Chondrocyte (in vitro differentiated cells): ENCODE measurements around the gene MATN3. TPM values are rescaled to one million over a fixed set of nuclear protein-coding genes. Genes with fewer than 3 reads are reported as not detected.

Source experiments
- DNase-seq: peaks from one replicate; pipeline ENCODE4 v3.0.0; 2021; ENCODE audit warnings: mixed read lengths, low spot score
- H3K27ac Mint-ChIP-seq: one replicate; pipeline ENCODE4 v1.8.0; 2021; ENCODE audit warnings: mild to moderate bottlenecking, moderate library complexity, mixed read lengths; ENCODE audit not compliant: unreplicated experiment
- H3K27me3 Mint-ChIP-seq: 2 replicates; pipeline ENCODE4 v1.8.0; 2021; ENCODE audit warnings: low read depth, mixed read lengths
- H3K36me3 Mint-ChIP-seq: 2 replicates; pipeline ENCODE4 v1.8.0; 2021; ENCODE audit warnings: low read depth, mixed read lengths
- H3K4me1 Mint-ChIP-seq: 2 replicates; pipeline ENCODE4 v1.8.0; 2021; ENCODE audit warnings: low read depth, mild to moderate bottlenecking, mixed read lengths
- H3K4me3 Mint-ChIP-seq: one replicate; pipeline ENCODE4 v1.8.0; 2021; ENCODE audit warnings: mild to moderate bottlenecking, moderate library complexity, mixed read lengths; ENCODE audit not compliant: unreplicated experiment
- H3K9me3 Mint-ChIP-seq: 2 replicates; pipeline ENCODE4 v1.8.0; 2021; ENCODE audit warnings: low read depth, mixed read lengths
- CTCF ChIP-seq: fragments of 200-600 bp; sonication (generic); IDR thresholded peaks from 2 replicates; pipeline ENCODE4 v1.5.0; 2021; ENCODE audit warnings: antibody characterized with exemption, mild to moderate bottlenecking, moderate library complexity
- total RNA-seq: library from RNA; stranded (reverse); gene quantifications from 3 replicates; pipeline ENCODE4 v1.2.1, GENCODE V29; 2021

The MATN3 gene
- total RNA-seq, 1 donor from 2014 or later = 17.0 TPM

GRCh38 chr2:20044778-20045177 lies 32.3 kb upstream of the MATN3 start:
- H3K27me3 Mint-ChIP-seq = no peaks in the 10 kb centered on the region
- no peaks in the 10 kb centered on the region for H3K9me3 Mint-ChIP-seq
- peaks cover 75% of the 10 kb centered on the region for H3K4me1 Mint-ChIP-seq
- H3K36me3 Mint-ChIP-seq = peaks cover 5% of the 10 kb centered on the region
- no peak for DNase-seq
- TF ChIP-seq CTCF = no peak
- H3K27ac Mint-ChIP-seq = no peak overlapping the region
- H3K4me3 Mint-ChIP-seq = no peak overlapping the region

DNA sequence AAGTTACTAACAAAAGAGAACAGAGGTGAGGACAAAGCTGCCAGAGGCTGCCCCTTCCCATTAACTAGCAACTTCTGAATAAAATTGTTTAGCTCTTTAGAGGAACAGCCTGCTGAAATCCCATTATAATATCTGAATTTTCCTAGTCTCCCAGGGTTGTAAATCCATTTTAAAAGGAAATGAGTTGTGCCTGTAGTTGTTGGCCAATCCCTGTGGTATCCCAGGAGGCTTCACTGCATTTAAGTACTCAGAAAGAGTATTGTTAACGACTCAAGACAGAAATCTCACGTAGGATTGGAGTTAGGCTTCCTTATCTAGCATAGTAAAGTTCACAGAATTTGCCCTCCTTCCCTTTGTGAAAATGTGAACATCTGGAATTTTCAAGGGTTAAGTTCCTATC lies 30.1 kb upstream of the MATN3 start:
- peaks cover 56% of the 10 kb centered on the region for H3K4me1 Mint-ChIP-seq
- no peaks in the 10 kb centered on the region for H3K27me3 Mint-ChIP-seq
- no peak overlapping the region for H3K4me3 Mint-ChIP-seq
- no peak for DNase-seq
- no peaks in the 10 kb centered on the region for H3K9me3 Mint-ChIP-seq
- peaks cover 16% of the 10 kb centered on the region for H3K36me3 Mint-ChIP-seq
- no peak for TF ChIP-seq CTCF
- H3K27ac Mint-ChIP-seq = peak overlapping the region; percentile 49

DNA sequence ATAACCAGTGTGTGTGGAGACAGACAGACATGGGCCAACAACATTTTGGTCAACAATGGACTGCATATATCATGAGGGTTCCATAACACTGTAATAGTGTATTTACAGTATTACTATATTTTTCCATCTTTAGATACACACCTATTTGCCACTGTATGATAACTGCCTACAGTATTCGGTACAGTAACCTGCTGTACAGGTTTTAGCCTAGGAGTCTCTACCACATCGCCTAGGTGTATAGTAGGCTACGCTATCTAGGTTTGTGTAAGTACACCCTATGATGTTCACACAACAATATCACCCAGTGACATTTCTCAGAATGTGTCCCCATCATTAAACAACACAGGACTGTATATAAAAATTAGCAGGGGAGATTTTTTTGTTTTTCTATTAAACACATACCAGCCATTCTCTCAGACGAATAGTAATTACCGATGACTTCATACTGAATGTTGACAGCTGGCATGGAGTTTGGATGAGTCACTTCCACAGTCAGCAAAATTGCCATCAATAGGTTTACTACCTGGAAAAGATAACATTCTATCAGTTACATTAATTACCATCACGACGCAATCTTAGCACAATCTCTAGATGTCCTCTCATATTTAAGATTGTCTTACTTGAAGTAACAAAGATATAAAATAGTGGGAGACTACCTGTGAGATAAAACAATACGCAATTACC lies 28.2 kb upstream of the MATN3 start:
- H3K4me3 Mint-ChIP-seq = no peak overlapping the region
- peaks cover 31% of the 10 kb centered on the region for H3K36me3 Mint-ChIP-seq
- H3K4me1 Mint-ChIP-seq = peaks cover 64% of the 10 kb centered on the region
- no peak for DNase-seq
- H3K27ac Mint-ChIP-seq = no peak overlapping the region
- H3K27me3 Mint-ChIP-seq = no peaks in the 10 kb centered on the region
- TF ChIP-seq CTCF = no peak
- no peaks in the 10 kb centered on the region for H3K9me3 Mint-ChIP-seq

DNA sequence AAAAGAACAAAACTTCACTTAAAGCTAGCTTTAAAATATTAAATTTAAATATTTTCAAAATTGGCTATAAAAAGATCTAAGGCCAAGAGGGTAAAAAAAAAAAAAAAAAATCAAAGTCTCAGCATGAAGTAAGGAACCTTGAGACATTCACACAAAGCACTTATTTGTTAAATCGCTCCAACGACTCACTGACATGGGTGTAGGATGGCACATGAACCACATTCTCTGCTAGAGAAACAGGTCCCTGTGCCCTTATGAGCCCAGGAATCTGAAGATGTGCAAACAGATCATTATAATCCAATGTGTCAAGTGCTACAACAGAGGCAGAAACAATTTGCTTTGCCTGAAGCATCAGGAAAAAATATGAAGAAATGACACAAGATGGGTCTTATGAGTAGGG lies 25.2 kb upstream of the MATN3 start:
- TF ChIP-seq CTCF = no peak
- peaks cover 49% of the 10 kb centered on the region for H3K36me3 Mint-ChIP-seq
- H3K4me1 Mint-ChIP-seq = peaks cover 47% of the 10 kb centered on the region
- no peak overlapping the region for H3K4me3 Mint-ChIP-seq
- DNase-seq = no peak
- H3K27me3 Mint-ChIP-seq = no peaks in the 10 kb centered on the region
- no peak overlapping the region for H3K27ac Mint-ChIP-seq
- H3K9me3 Mint-ChIP-seq = no peaks in the 10 kb centered on the region

GRCh38 chr2:20035955-20036666 lies 23.6 kb upstream of the MATN3 start:
- H3K27me3 Mint-ChIP-seq = no peaks in the 10 kb centered on the region
- H3K4me1 Mint-ChIP-seq = peaks cover 32% of the 10 kb centered on the region
- no peak for DNase-seq
- H3K4me3 Mint-ChIP-seq = no peak overlapping the region
- H3K27ac Mint-ChIP-seq = peak overlapping the region; percentile 57
- no peak for TF ChIP-seq CTCF
- no peaks in the 10 kb centered on the region for H3K9me3 Mint-ChIP-seq
- H3K36me3 Mint-ChIP-seq = peaks cover 62% of the 10 kb centered on the region
